Left ventricle myocardium inferior (tissue), 1 donor: ENCODE results near the gene PIK3CD. TPM values are rescaled to one million over a fixed set of nuclear protein-coding genes. Genes with fewer than 3 reads are reported as not detected.

Experiments used
- DNase-seq: peaks from one replicate; pipeline ENCODE4 v3.0.0-alpha.2; 2020
- H3K27ac ChIP-seq: fragments of 200-600 bp; replicated peaks from 2 replicates; pipeline ENCODE4 v1.8.0; 2021
- H3K27me3 ChIP-seq: fragments of 200-600 bp; 2 replicates; pipeline ENCODE4 v1.8.0; 2021; ENCODE audit warnings: low read depth
- H3K36me3 ChIP-seq: fragments of 200-600 bp; 2 replicates; pipeline ENCODE4 v1.8.0; 2021
- H3K4me1 ChIP-seq: fragments of 200-600 bp; 2 replicates; pipeline ENCODE4 v1.8.0; 2021
- H3K4me3 ChIP-seq: fragments of 200-600 bp; 2 replicates; pipeline ENCODE4 v1.8.0; 2021; ENCODE audit warnings: mild to moderate bottlenecking, moderate library complexity
- H3K9me3 ChIP-seq: fragments of 200-600 bp; replicated peaks from 2 replicates; pipeline ENCODE4 v1.8.0; 2021
- CTCF ChIP-seq: fragments of 200-600 bp; IDR thresholded peaks from 2 replicates; pipeline ENCODE4 v1.8.0; 2021; ENCODE audit warnings: antibody characterized with exemption, mild to moderate bottlenecking, borderline replicate concordance
- intact Hi-C: fragments of 100-400 bp; cut with micrococcal nuclease; formaldehyde crosslinking; loops from one replicate; pipeline ENCODE4 v1.11.0; 2022
- total RNA-seq: library from RNA; stranded (reverse); fragmentation: NEBNext Ultra II Directional; extraction: Animal tissue kit (Norgen Biotek cat#: 25700); gene quantifications from one replicate; pipeline ENCODE4 v1.2.1, GENCODE V29; 2021
- donor health status: DM: no; HTN: yes; CAD: no; lungs with severe emphysema.

The PIK3CD gene
- total RNA-seq, 1 donor from 2014 or later: 2.6 TPM

DNA sequence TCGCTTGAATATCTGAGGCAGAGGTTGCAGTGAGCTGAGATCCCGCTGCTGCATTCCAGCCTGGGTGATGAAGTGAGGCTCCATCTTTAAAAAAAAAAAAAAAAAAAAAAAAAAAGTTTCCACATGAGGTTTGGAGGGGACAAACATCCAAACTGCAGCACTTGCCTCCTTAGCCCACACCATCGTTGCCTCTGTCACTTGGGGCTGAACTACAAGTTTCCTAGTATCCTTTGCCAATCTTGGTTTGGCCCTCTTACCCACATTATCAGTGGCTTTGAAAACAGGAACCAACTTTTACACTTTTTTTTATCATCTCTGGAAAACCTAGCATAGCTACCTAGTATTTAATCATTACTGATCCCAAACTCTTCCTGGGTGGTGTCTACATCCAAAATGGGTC lies 113.0 kb downstream of the PIK3CD start:
- no peak for TF ChIP-seq CTCF
- Histone ChIP-seq H3K4me1 (peaks cover 3% of the 10 kb centered on the region), H3K27ac (no peak overlapping the region), H3K27me3 (no peaks in the 10 kb centered on the region), H3K36me3 (no peaks in the 10 kb centered on the region), H3K9me3 (no peaks in the 10 kb centered on the region), H3K4me3 (no peak overlapping the region)
- intact Hi-C loops: no loop called here
- DNase-seq: no peak

DNA sequence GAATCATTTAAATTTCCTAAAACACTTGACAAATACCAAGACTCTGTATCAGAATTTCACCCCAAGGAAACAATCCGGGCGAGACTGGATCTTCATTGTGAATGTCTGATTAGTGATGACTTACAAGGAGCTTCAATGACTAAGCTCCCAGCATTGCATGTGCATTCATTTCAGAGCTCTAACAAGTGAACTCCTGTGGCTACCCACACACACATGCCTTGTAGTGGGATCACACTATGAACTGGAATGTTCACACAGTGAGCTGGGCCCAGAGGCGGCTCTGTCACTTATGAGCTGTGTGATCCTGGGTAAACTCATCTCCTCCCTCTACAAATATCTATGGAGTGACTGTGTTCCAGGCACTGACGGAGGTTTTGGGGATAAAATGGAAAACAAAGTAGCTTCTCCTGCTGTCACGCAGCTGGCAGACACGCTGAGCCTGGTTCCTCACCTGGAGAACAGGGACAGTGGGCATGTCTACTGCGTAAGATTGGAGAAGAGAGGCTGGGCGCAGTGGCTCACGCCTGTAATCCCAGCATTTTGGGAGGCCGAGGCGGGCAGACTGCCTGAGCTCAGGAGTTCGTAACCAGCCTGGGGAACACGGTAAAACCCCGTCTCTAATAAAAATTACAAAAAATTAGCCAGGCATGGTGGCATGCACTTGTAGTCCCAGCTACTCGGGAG lies 115.4 kb downstream of the PIK3CD start:
- no peak overlapping the region for H3K27ac ChIP-seq
- H3K4me1 ChIP-seq: no peaks in the 10 kb centered on the region
- no peak for DNase-seq
- H3K9me3 ChIP-seq: no peaks in the 10 kb centered on the region
- H3K4me3 ChIP-seq: no peak overlapping the region
- H3K36me3 ChIP-seq: no peaks in the 10 kb centered on the region
- no peaks in the 10 kb centered on the region for H3K27me3 ChIP-seq
- no peak for TF ChIP-seq CTCF
- intact Hi-C loops: no loop called here

GRCh38 chr1:9767964-9768668 lies 116.6 kb downstream of the PIK3CD start:
- Histone ChIP-seq H3K27ac (no peak overlapping the region), H3K4me1 (no peaks in the 10 kb centered on the region), H3K4me3 (no peak overlapping the region), H3K9me3 (no peaks in the 10 kb centered on the region), H3K27me3 (no peaks in the 10 kb centered on the region), H3K36me3 (peaks cover 11% of the 10 kb centered on the region)
- no peak for TF ChIP-seq CTCF
- no peak for DNase-seq
- intact Hi-C loops: no loop called here

DNA sequence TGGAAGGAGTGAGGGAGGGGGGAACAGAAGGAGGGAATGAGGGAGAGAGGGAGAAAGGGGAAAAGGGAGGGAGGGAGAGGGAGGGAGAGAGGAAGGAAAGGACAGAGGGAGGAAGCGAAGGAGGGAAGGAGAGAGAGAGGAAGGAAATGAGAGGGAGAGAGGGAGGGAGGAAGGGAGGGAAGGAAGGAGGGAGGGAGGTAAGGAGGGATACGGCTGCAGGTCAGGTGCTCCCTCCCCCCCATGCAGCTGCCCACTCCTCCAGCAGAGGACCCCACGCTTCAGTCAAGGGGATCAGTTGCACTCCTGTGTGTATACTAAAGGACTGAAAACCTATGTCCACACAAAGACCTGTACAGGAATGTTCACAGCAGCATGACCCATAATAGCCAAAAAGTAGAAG lies 117.5 kb downstream of the PIK3CD start:
- no peaks in the 10 kb centered on the region for H3K9me3 ChIP-seq
- peaks cover 12% of the 10 kb centered on the region for H3K36me3 ChIP-seq
- intact Hi-C loops: no loop called here
- TF ChIP-seq CTCF: no peak
- DNase-seq: no peak
- no peak overlapping the region for H3K4me3 ChIP-seq
- H3K4me1 ChIP-seq: no peaks in the 10 kb centered on the region
- H3K27me3 ChIP-seq: no peaks in the 10 kb centered on the region
- H3K27ac ChIP-seq: no peak overlapping the region

- no peak for DNase-seq
- Histone ChIP-seq H3K27me3 (no peaks in the 10 kb centered on the region), H3K9me3 (no peaks in the 10 kb centered on the region), H3K36me3 (peaks cover 12% of the 10 kb centered on the region), H3K4me3 (no peak overlapping the region), H3K27ac (no peak overlapping the region), H3K4me1 (no peaks in the 10 kb centered on the region)
- TF ChIP-seq CTCF: no peak
- intact Hi-C loops: no loop called here
These were observed 118.8 kb downstream of the PIK3CD start for GRCh38 chr1:9770298-9770697.
